TTC549 (cell line): ENCODE results near the gene PIK3CD.
"Not testable (repeated sequence)": the region's sequence is repeated elsewhere in the genome, so short reads cannot be mapped to it uniquely, and the experiment has no call there.

Experiments used
- FAIRE-seq: peaks from 2 replicates; lab custom pipeline; 2012; peaks lifted over from hg19 to GRCh38; lab: Jason Lieb, UNC

The PIK3CD gene

GRCh38 chr1:9624081-9624480 lies 27.4 kb upstream of the PIK3CD start:
- no peak for FAIRE-seq

- not testable (repeated sequence) for FAIRE-seq
These were observed 26.5 kb upstream of the PIK3CD start for GRCh38 chr1:9625030-9625429.

- FAIRE-seq, result no peak
These were observed 25.3 kb upstream of the PIK3CD start for GRCh38 chr1:9626201-9626608.

GRCh38 chr1:9628541-9629444 lies 22.7 kb upstream of the PIK3CD start:
- no peak for FAIRE-seq

GRCh38 chr1:9629445-9630201 lies 21.9 kb upstream of the PIK3CD start:
- FAIRE-seq, result no peak

GRCh38 chr1:9630331-9631111 lies 21.0 kb upstream of the PIK3CD start:
- no peak for FAIRE-seq

- no peak for FAIRE-seq
These were observed 19.9 kb upstream of the PIK3CD start for GRCh38 chr1:9631613-9632012.

GRCh38 chr1:9633493-9633892 lies 18.0 kb upstream of the PIK3CD start:
- no peak for FAIRE-seq

GRCh38 chr1:9634582-9634981 lies 16.9 kb upstream of the PIK3CD start:
- FAIRE-seq, result no peak

- no peak for FAIRE-seq
These were observed 12.3 kb upstream of the PIK3CD start for GRCh38 chr1:9639227-9639626.

GRCh38 chr1:9643351-9644256 lies 7.9 kb upstream of the PIK3CD start:
- no peak for FAIRE-seq

GRCh38 chr1:9646037-9646436 lies 5.5 kb upstream of the PIK3CD start:
- no peak for FAIRE-seq

GRCh38 chr1:9648171-9648570 lies 3.4 kb upstream of the PIK3CD start:
- no peak for FAIRE-seq

- no peak for FAIRE-seq
These were observed 1.8 kb upstream of the PIK3CD start for GRCh38 chr1:9649769-9650168.

GRCh38 chr1:9651220-9651564 lies 339 bp upstream of the PIK3CD start:
- FAIRE-seq, result no peak

- no peak for FAIRE-seq
These were observed 1.1 kb downstream of the PIK3CD start for GRCh38 chr1:9652379-9653209.

GRCh38 chr1:9653210-9653490 lies 1.6 kb downstream of the PIK3CD start:
- FAIRE-seq, result no peak

- FAIRE-seq, result no peak
These were observed 2.0 kb downstream of the PIK3CD start for GRCh38 chr1:9653491-9654050.

GRCh38 chr1:9654051-9654833 lies 2.7 kb downstream of the PIK3CD start:
- FAIRE-seq, result no peak
